GM12801 (cell line): Measurements from ENCODE around the gene SPAG5.

Experiments used
- TF ChIP-seq, protein P1 (sequence below): IDR thresholded peaks from one replicate; pipeline ENCODE4 v1.5.1; 2011; ENCODE audit warnings: control low read depth; ENCODE audit not compliant: insufficient read length; ENCODE audit errors: extremely low read depth

Gene SPAG5

DNA sequence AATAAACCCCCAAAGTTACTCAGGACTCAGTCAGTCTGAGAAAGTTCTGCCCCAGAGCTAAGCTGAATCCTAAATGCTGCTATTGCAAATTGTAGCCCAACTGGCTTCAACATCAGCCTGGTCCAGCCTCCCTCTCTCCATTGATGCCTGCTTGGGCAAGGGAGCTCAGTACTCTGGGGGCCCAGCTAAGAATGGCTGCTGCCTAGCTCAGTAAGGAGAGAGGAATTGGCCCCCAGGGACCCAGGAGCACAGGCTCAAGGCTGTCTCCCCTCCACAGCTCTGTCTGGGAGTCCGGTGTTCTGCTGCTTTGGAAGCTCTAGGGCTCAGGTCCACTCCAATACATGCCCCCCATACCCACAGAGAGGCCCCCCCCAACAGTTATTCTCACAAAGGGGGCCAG is 48.0 kb downstream of the SPAG5 start:
- TF ChIP-seq, protein P1, sequence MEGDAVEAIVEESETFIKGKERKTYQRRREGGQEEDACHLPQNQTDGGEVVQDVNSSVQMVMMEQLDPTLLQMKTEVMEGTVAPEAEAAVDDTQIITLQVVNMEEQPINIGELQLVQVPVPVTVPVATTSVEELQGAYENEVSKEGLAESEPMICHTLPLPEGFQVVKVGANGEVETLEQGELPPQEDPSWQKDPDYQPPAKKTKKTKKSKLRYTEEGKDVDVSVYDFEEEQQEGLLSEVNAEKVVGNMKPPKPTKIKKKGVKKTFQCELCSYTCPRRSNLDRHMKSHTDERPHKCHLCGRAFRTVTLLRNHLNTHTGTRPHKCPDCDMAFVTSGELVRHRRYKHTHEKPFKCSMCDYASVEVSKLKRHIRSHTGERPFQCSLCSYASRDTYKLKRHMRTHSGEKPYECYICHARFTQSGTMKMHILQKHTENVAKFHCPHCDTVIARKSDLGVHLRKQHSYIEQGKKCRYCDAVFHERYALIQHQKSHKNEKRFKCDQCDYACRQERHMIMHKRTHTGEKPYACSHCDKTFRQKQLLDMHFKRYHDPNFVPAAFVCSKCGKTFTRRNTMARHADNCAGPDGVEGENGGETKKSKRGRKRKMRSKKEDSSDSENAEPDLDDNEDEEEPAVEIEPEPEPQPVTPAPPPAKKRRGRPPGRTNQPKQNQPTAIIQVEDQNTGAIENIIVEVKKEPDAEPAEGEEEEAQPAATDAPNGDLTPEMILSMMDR = no peak

GRCh38 chr17:28549236-28550132 is 49.3 kb downstream of the SPAG5 start:
- TF ChIP-seq, protein P1 = no peak

GRCh38 chr17:28548417-28549130 is 50.3 kb downstream of the SPAG5 start:
- TF ChIP-seq, protein P1 = no peak

DNA sequence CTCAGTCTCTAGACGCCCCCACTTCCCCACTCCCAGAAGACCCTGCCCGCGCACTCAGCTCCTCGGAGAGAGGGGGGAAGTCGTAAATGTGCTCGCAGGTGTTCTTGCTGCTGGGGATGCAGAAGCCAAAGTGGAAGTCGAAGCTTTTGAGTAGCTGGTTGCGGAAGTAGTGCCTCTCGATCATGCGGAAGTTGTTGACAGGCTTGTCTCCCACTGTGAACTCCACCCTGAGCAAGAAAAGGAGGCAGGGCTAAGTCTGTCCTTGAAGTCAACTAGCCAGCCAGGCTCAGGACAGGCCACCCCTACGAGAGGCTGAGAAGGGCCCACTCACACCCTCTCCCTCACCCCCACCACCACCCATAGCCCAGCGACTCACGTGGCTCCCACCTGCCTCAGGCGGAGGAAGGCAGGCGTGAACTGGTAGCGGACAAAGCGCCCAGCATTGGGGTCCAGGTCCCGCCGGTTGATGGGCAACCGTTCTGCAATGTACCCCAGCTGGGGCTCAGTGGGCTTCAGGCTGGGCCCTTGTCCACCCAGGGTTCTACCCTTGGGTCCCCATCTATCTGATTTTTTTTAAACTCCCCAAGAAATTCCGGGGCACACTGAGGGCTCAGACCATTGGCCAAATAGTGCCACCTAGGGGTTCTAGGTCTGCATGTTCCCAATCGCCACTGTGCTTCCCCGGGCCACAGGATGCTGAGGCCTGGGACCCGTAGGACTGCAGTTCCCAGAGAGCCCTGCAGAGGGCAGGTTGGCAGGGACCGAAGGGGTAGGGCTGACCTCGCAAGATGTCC is 51.0 kb downstream of the SPAG5 start:
- TF ChIP-seq, protein P1 = peak; percentile 12

- TF ChIP-seq, protein P1 = no peak
Observed at GRCh38 chr17:28547096-28547622, 51.7 kb downstream of the SPAG5 start.

- TF ChIP-seq, protein P1 = no peak
Observed at GRCh38 chr17:28545787-28546415, 52.9 kb downstream of the SPAG5 start.
